CD14-positive monocyte (primary cell): ENCODE data around the gene GPER1. TPM values are rescaled to one million over a fixed set of nuclear protein-coding genes. Genes with fewer than 3 reads are reported as not detected.
A peak's percentile ranks its signal among the peaks of the same experiment; 100 is the strongest.

Experiments used
- DNase-seq, 3 donors: peaks; one replicate each; pipeline ENCODE4 v3.0.0-alpha.2; 2011 to 2022
- H2AFZ ChIP-seq: 2 replicates; pipeline ENCODE4 v1.6.0; 2012; ENCODE audit warnings: mild to moderate bottlenecking, low read depth, low read length, inconsistent platforms; ENCODE audit not compliant: insufficient read depth, poor library complexity, severe bottlenecking
- H3K27ac ChIP-seq, 2 donors: 1 replicate in 1 of 2; 2 replicates in 1 of 2; pipeline ENCODE4 v1.5.1; 2012 to 2013; ENCODE audit warnings: low read length in 2 of 2, control low read depth in 1 of 2, inconsistent platforms in 1 of 2, low read depth in 1 of 2, mild to moderate bottlenecking in 1 of 2
- H3K27me3 ChIP-seq, 2 donors: one replicate each; pipeline versions ENCODE4 v1.6.0 to v1.6.1; 2011 to 2013; ENCODE audit warnings: low read length in 2 of 2; ENCODE audit not compliant: control insufficient read depth in 2 of 2, insufficient read depth in 2 of 2
- H3K36me3 ChIP-seq, 2 donors: replicated peaks in 1 of 2; 1 replicate in 1 of 2; 2 replicates in 1 of 2; pipeline versions ENCODE4 v1.5.1 to v1.6.1; 2012 to 2013; ENCODE audit warnings: low read length in 2 of 2, control low read depth in 1 of 2, inconsistent platforms in 1 of 2, mild to moderate bottlenecking in 1 of 2; ENCODE audit not compliant: insufficient read depth in 2 of 2, control insufficient read depth in 1 of 2
- H3K4me1 ChIP-seq, 2 donors: 1 replicate in 1 of 2; 2 replicates in 1 of 2; pipeline versions ENCODE4 v1.5.1 to v1.6.1; 2012 to 2013; ENCODE audit warnings: low read length in 2 of 2, control low read depth in 1 of 2, inconsistent platforms in 1 of 2, mild to moderate bottlenecking in 1 of 2, moderate library complexity in 1 of 2; ENCODE audit not compliant: insufficient read depth in 2 of 2, control insufficient read depth in 1 of 2
- H3K4me2 ChIP-seq: replicated peaks from 2 replicates; pipeline ENCODE3; 2012; ENCODE audit warnings: low read length, moderate library complexity, mild to moderate bottlenecking; ENCODE audit not compliant: poor library complexity, severe bottlenecking; ENCODE audit errors: extremely low read depth
- H3K4me3 ChIP-seq, 3 experiments: fragments of 200-600 bp in 1 of 3; sonication (generic) in 1 of 3; replicated peaks in 1 of 3; 1 replicate in 2 of 3; 2 replicates in 1 of 3; pipeline ENCODE4 v1.5.1; 2011 to 2013; ENCODE audit warnings: low read length in 3 of 3, mild to moderate bottlenecking in 3 of 3, control low read depth in 2 of 3, low read depth in 2 of 3, inconsistent platforms in 1 of 3, moderate library complexity in 1 of 3
- H3K79me2 ChIP-seq: 2 replicates; pipeline ENCODE4 v1.6.0; 2012; ENCODE audit warnings: mild to moderate bottlenecking, control low read depth, inconsistent platforms, low read length, moderate library complexity; ENCODE audit not compliant: insufficient read depth
- H3K9ac ChIP-seq: 2 replicates; pipeline ENCODE4 v1.6.0; 2017; ENCODE audit warnings: low read length, mild to moderate bottlenecking; ENCODE audit not compliant: insufficient read depth, poor library complexity, severe bottlenecking
- H3K9me3 ChIP-seq, 2 donors: replicated peaks in 1 of 2; 1 replicate in 1 of 2; 2 replicates in 1 of 2; pipeline versions ENCODE4 v1.5.1 to v1.6.1; 2012 to 2013; ENCODE audit warnings: low read length in 2 of 2, control low read depth in 1 of 2; ENCODE audit not compliant: control insufficient read depth in 1 of 2, insufficient read depth in 1 of 2
- H4K20me1 ChIP-seq: 2 replicates; pipeline ENCODE4 v1.6.0; 2012; ENCODE audit warnings: mild to moderate bottlenecking, low read length, control low read depth, moderate library complexity; ENCODE audit not compliant: insufficient read depth
- H3K27ac Mint-ChIP-seq, 7 donors: one replicate each; pipeline ENCODE4 v1.8.0; 2020; ENCODE audit warnings: mild to moderate bottlenecking in 7 of 7, mixed read lengths in 7 of 7, moderate library complexity in 6 of 7, inconsistent platforms in 2 of 7
- H3K27me3 Mint-ChIP-seq, 3 donors: one replicate each; pipeline ENCODE4 v1.8.0; 2021 to 2022; ENCODE audit warnings: low read depth in 3 of 3, mild to moderate bottlenecking in 3 of 3, mixed read lengths in 3 of 3, moderate library complexity in 3 of 3, inconsistent platforms in 1 of 3
- H3K36me3 Mint-ChIP-seq, 2 donors: one replicate each; pipeline ENCODE4 v1.8.0; 2020; ENCODE audit warnings: mixed read lengths in 2 of 2, inconsistent platforms in 1 of 2, mild to moderate bottlenecking in 1 of 2
- H3K4me1 Mint-ChIP-seq: one replicate; pipeline ENCODE4 v1.8.0; 2020; ENCODE audit warnings: mild to moderate bottlenecking, mixed read lengths
- H3K4me3 Mint-ChIP-seq, 2 donors: one replicate each; pipeline ENCODE4 v1.8.0; 2020; ENCODE audit warnings: mild to moderate bottlenecking in 2 of 2, mixed read lengths in 2 of 2, moderate library complexity in 1 of 2
- H3K9me3 Mint-ChIP-seq, 7 donors: one replicate each; pipeline ENCODE4 v1.8.0; 2020 to 2022; ENCODE audit warnings: mixed read lengths in 7 of 7, mild to moderate bottlenecking in 6 of 7, moderate library complexity in 6 of 7, inconsistent platforms in 2 of 7
- WGBS: methylation state at CpG from one replicate; pipeline ENCODE4 v1.1.5; 2013; ENCODE audit warnings: missing lambda C conversion rate; ENCODE audit not compliant: insufficient coverage; 5-methylcytosine and 5-hydroxymethylcytosine counted together
- intact Hi-C, 2 donors: fragments of 100-400 bp; cut with micrococcal nuclease; formaldehyde crosslinking; loops; one replicate each; pipeline versions ENCODE4 v1.15.0 to v1.15.1; 2023
- polyA plus RNA-seq, 3 donors: library from polyadenylated mRNA; depleted of rRNA in 1 of 3; unstranded in 2 of 3; stranded (reverse) in 1 of 3; fragments of 300-500 nt in 2 of 3; fragments of >200 nt in 1 of 3; fragmentation: Illumina TruSeq in 2 of 3; gene quantifications; 1 replicate in 2 of 3; 2 replicates in 1 of 3; pipeline ENCODE4 v1.2.3, GENCODE V29; 2012 to 2021
- TF ChIP-seq, protein P1 (sequence below): fragments of 200-600 bp; IDR thresholded peaks from one replicate; pipeline ENCODE4 v1.8.0; 2022; ENCODE audit warnings: antibody characterized with exemption, mild to moderate bottlenecking

GPER1 gene
- polyA plus RNA-seq, 3 donors, result 0.35 to 10.0 (median 4.1) TPM

DNA sequence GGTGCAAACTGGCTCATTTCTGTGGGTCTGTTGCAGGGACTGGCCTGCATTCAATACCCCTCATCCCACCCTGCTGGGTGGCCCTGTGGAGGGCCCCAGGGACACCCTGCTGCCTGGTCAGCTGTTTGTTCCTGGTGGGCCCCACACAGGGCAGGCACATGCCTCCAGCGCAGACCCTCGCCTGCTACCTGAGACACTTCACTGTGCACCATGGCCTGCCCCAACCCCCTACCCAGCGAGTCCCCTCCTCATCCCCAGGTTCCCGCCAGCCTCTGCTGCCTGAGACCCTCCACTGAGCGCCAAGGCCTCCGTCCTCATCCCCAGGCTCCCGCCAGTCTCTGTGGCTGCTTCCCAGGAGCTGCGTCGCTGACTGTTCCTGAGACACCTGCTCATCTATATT lies 26.7 kb upstream of the GPER1 start:
- H3K4me1 Mint-ChIP-seq, result peaks cover 43% of the 10 kb centered on the region
- H3K36me3 ChIP-seq, result no peaks in the 10 kb centered on the region
- TF ChIP-seq, protein P1, sequence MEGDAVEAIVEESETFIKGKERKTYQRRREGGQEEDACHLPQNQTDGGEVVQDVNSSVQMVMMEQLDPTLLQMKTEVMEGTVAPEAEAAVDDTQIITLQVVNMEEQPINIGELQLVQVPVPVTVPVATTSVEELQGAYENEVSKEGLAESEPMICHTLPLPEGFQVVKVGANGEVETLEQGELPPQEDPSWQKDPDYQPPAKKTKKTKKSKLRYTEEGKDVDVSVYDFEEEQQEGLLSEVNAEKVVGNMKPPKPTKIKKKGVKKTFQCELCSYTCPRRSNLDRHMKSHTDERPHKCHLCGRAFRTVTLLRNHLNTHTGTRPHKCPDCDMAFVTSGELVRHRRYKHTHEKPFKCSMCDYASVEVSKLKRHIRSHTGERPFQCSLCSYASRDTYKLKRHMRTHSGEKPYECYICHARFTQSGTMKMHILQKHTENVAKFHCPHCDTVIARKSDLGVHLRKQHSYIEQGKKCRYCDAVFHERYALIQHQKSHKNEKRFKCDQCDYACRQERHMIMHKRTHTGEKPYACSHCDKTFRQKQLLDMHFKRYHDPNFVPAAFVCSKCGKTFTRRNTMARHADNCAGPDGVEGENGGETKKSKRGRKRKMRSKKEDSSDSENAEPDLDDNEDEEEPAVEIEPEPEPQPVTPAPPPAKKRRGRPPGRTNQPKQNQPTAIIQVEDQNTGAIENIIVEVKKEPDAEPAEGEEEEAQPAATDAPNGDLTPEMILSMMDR, result no peak
- 92% methylated on average over 9 of the region's 9 CpGs for WGBS
- peaks cover 37 to 44% of the 10 kb centered on the region in 2 donors for H3K4me1 ChIP-seq
- H3K4me2 ChIP-seq, result peak overlapping the region; percentile 62
- H3K36me3 Mint-ChIP-seq, result no peaks in the 10 kb centered on the region
- peaks cover 43 to 66% (median 53%) of the 10 kb centered on the region in 3 donors for H3K27me3 Mint-ChIP-seq
- H2AFZ ChIP-seq, result peak overlapping the region; percentile 46
- intact Hi-C loops, result loop anchor here (10.0 kb wide), 3 partner anchors 156 to 276 kb away; partner anchors contain the start of gene GET4 (in 1 of the 2)
- no peak for DNase-seq
- peak overlapping the region in 1 of 2 donors; percentile 80 for H3K4me3 Mint-ChIP-seq
- no peaks in the 10 kb centered on the region for H3K79me2 ChIP-seq
- peak overlapping the region in 1 of 7 donors; percentile 46 for H3K27ac Mint-ChIP-seq
- peaks cover 0 to 42% of the 10 kb centered on the region in 2 donors for H3K27me3 ChIP-seq
- peak overlapping the region in 1 of 3 experiments; percentile 47 for H3K4me3 ChIP-seq
- H3K27ac ChIP-seq, result no peak overlapping the region
- H3K9me3 ChIP-seq, result no peaks in the 10 kb centered on the region
- peaks cover 0 to 12% (median 4%) of the 10 kb centered on the region in 7 donors for H3K9me3 Mint-ChIP-seq
- H3K9ac ChIP-seq, result peak overlapping the region; percentile 33
- H4K20me1 ChIP-seq, result no peaks in the 10 kb centered on the region

DNA sequence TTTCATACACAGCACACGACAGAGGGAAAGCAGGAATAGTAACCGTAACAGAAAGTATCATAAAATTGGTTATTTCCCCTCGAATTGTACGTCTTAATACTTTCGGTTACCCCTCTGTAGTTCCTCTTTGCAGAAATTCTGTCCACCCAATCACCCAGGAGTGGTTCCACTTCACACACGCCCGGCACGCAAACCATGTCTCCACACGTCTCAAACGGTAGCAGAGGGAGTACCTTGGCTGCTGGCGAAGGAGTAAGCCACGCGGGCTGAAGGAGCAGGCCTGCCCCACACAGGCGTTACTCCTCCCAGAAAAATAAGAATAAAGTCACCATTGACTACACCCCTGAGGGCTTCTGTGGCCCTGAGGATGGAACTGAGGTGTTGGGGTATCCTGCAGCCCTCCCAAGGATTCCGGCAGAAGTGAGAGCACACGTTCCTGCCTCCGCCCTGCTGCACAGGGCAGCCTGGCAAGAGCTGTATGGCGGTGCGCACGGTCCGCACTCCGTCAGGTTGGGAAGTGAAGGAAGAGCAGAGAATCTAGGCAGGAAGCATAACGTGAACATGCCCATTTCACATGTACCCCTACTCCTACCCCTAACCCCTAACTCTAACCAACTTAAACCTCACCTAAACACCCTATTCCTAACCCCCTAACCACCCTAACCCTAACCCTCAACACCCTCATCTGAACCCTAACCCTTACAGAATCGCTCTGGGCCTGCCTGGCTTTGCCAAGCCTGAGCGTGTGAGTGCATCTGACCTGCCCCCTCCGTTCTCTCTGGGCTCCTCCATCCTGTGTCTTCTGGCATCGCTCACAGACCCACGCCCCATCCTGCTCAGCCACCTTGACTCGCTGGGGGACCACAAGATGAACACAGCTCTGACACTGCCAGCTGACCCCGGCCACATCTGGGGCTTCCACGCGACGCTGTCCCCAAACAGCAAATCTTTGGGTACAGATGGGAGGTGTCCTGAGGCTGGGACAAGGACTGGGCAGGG lies 25.3 kb upstream of the GPER1 start:
- Histone ChIP-seq H3K4me3 (peak overlapping the region in 2 of 3 experiments; percentile 4 to 45), H3K79me2 (no peaks in the 10 kb centered on the region), H3K27ac (peak overlapping the region; percentile 5 to 43), H3K4me1 (peaks cover 35 to 40% of the 10 kb centered on the region in 2 donors), H3K9me3 (no peaks in the 10 kb centered on the region), H4K20me1 (no peaks in the 10 kb centered on the region), H2AFZ (peak overlapping the region; percentile 3), H3K4me2 (peak overlapping the region; percentile 47), H3K9ac (no peak overlapping the region), H3K27me3 (peaks cover 0 to 39% of the 10 kb centered on the region in 2 donors), H3K36me3 (no peaks in the 10 kb centered on the region)
- peaks cover 39 to 55% (median 43%) of the 10 kb centered on the region in 3 donors for H3K27me3 Mint-ChIP-seq
- intact Hi-C loops, result loop anchor here (10.0 kb wide), 3 partner anchors 158 to 278 kb away; partner anchors contain the start of gene GET4 (in 1 of the 2)
- WGBS, result 64% methylated on average over 20 of the region's 33 CpGs
- TF ChIP-seq, protein P1, result no peak
- peak; percentile 63 to 87 (median 76) for DNase-seq
- H3K36me3 Mint-ChIP-seq, result no peaks in the 10 kb centered on the region
- peak overlapping the region in 6 of 7 donors; percentile 7 to 84 (median 62) for H3K27ac Mint-ChIP-seq
- peak overlapping the region; percentile 32 to 72 for H3K4me3 Mint-ChIP-seq
- peaks cover 38% of the 10 kb centered on the region for H3K4me1 Mint-ChIP-seq
- peaks cover 0 to 10% (median 4%) of the 10 kb centered on the region in 7 donors for H3K9me3 Mint-ChIP-seq
